H9 (cell line): ENCODE measurements around the gene PLEKHA5. TPM values are rescaled to one million over a fixed set of nuclear protein-coding genes. Genes with fewer than 3 reads are reported as not detected.

Experiments used
- DNase-seq: peaks from one replicate; pipeline ENCODE4 v3.0.0-alpha.2; 2017
- H2AFZ ChIP-seq: one replicate; pipeline ENCODE4 v1.6.1; 2013; ENCODE audit warnings: mild to moderate bottlenecking, low read length, control low read depth, moderate library complexity
- H2AK5ac ChIP-seq: 2 replicates; pipeline ENCODE4 v1.6.1; 2013; ENCODE audit warnings: low read length, control low read depth, mixed read lengths; ENCODE audit not compliant: insufficient read length
- H2BK120ac ChIP-seq: one replicate; pipeline ENCODE4 v1.6.1; 2013; ENCODE audit warnings: low read depth, mild to moderate bottlenecking, low read length, control low read depth, inconsistent platforms; ENCODE audit not compliant: poor library complexity, severe bottlenecking
- H2BK12ac ChIP-seq: 2 replicates; pipeline ENCODE4 v1.6.1; 2013; ENCODE audit warnings: low read length, control low read depth, mixed read lengths, low read depth; ENCODE audit not compliant: insufficient read length
- H2BK15ac ChIP-seq: 2 replicates; pipeline ENCODE4 v1.6.1; 2013; ENCODE audit warnings: low read depth, low read length, control low read depth
- H2BK20ac ChIP-seq: one replicate; pipeline ENCODE4 v1.6.1; 2013; ENCODE audit warnings: low read depth, mild to moderate bottlenecking, low read length, control low read depth, inconsistent platforms; ENCODE audit not compliant: poor library complexity, severe bottlenecking
- H2BK5ac ChIP-seq: 2 replicates; pipeline ENCODE4 v1.6.1; 2013; ENCODE audit warnings: low read length, control low read depth, mixed read lengths; ENCODE audit not compliant: insufficient read length
- H3K14ac ChIP-seq: 2 replicates; pipeline ENCODE4 v1.6.1; 2013; ENCODE audit warnings: low read length, control low read depth; ENCODE audit not compliant: insufficient read depth
- H3K18ac ChIP-seq: 2 replicates; pipeline ENCODE4 v1.6.1; 2013; ENCODE audit warnings: low read depth, mild to moderate bottlenecking, mixed read lengths, low read length, control low read depth; ENCODE audit not compliant: insufficient read length
- H3K23ac ChIP-seq: 2 replicates; pipeline ENCODE4 v1.6.1; 2013; ENCODE audit warnings: low read length, control low read depth, mixed read lengths, low read depth; ENCODE audit not compliant: insufficient read length
- H3K23me2 ChIP-seq: 2 replicates; pipeline ENCODE4 v1.6.1; 2013; ENCODE audit warnings: low read depth, mild to moderate bottlenecking, mixed read lengths, low read length, control low read depth; ENCODE audit not compliant: insufficient read length, poor library complexity, severe bottlenecking
- H3K27ac ChIP-seq: 2 replicates; pipeline ENCODE4 v1.5.1; 2013; ENCODE audit warnings: low read length, control low read depth, mixed read lengths, low read depth; ENCODE audit not compliant: insufficient read length
- H3K27me3 ChIP-seq: 2 replicates; pipeline ENCODE4 v1.6.1; 2013; ENCODE audit warnings: low read length, control low read depth, inconsistent platforms; ENCODE audit not compliant: insufficient read depth
- H3K4ac ChIP-seq: 2 replicates; pipeline ENCODE4 v1.6.1; 2013; ENCODE audit warnings: low read depth, mild to moderate bottlenecking, control low read depth, inconsistent platforms, low read length, moderate library complexity
- H3K4me1 ChIP-seq: 2 replicates; pipeline ENCODE4 v1.6.1; 2013; ENCODE audit warnings: low read length, control low read depth, inconsistent platforms; ENCODE audit not compliant: insufficient read depth
- H3K4me2 ChIP-seq: 2 replicates; pipeline ENCODE4 v1.6.1; 2013; ENCODE audit warnings: low read length, control low read depth, mixed read lengths; ENCODE audit not compliant: insufficient read length, insufficient read depth
- H3K56ac ChIP-seq: 2 replicates; pipeline ENCODE4 v1.6.1; 2013; ENCODE audit warnings: low read depth, mild to moderate bottlenecking, mixed read lengths, low read length, control low read depth; ENCODE audit not compliant: insufficient read length
- H3K79me1 ChIP-seq: 2 replicates; pipeline ENCODE4 v1.6.1; 2013; ENCODE audit warnings: low read depth, mild to moderate bottlenecking, moderate library complexity, low read length, control low read depth, inconsistent platforms; ENCODE audit not compliant: insufficient read depth, poor library complexity, severe bottlenecking
- H3K79me2 ChIP-seq: 2 replicates; pipeline ENCODE4 v1.6.1; 2013; ENCODE audit warnings: low read length, control low read depth, inconsistent platforms; ENCODE audit not compliant: insufficient read depth
- H3K9ac ChIP-seq: 2 replicates; pipeline ENCODE4 v1.6.1; 2013; ENCODE audit warnings: low read length, control low read depth, mixed read lengths; ENCODE audit not compliant: insufficient read length; ENCODE audit errors: extremely low read depth
- H3K9me3 ChIP-seq: one replicate; pipeline ENCODE4 v1.6.1; 2013; ENCODE audit warnings: low read depth, low read length, inconsistent platforms; ENCODE audit not compliant: control insufficient read depth
- H3T11ph ChIP-seq: one replicate; pipeline ENCODE4 v1.6.1; 2013; ENCODE audit warnings: mild to moderate bottlenecking, low read length, control low read depth, inconsistent platforms
- H4K20me1 ChIP-seq: one replicate; pipeline ENCODE4 v1.6.1; 2013; ENCODE audit not compliant: control insufficient read depth, insufficient read length, insufficient read depth
- H4K5ac ChIP-seq: 2 replicates; pipeline ENCODE4 v1.6.1; 2013; ENCODE audit warnings: low read depth, mild to moderate bottlenecking, mixed read lengths, low read length, control low read depth; ENCODE audit not compliant: insufficient read length
- H4K8ac ChIP-seq: replicated peaks from 2 replicates; pipeline ENCODE4 v1.6.1; 2013; ENCODE audit warnings: low read length, control low read depth, mixed read lengths, low read depth; ENCODE audit not compliant: insufficient read length
- H4K91ac ChIP-seq: 2 replicates; pipeline ENCODE4 v1.6.1; 2013; ENCODE audit warnings: low read depth, mild to moderate bottlenecking, moderate library complexity, mixed read lengths, low read length, control low read depth; ENCODE audit not compliant: insufficient read length
- H3K27ac Mint-ChIP-seq, 3 experiments: 2 replicates in 2 of 3; 3 replicates in 1 of 3; pipeline ENCODE4 v1.8.0; 2020 to 2021; ENCODE audit warnings: mixed read lengths in 3 of 3, mild to moderate bottlenecking in 1 of 3, moderate library complexity in 1 of 3
- H3K27me3 Mint-ChIP-seq: 2 replicates; pipeline ENCODE4 v1.8.0; 2021; ENCODE audit warnings: low read depth, mild to moderate bottlenecking, moderate library complexity, mixed read lengths
- H3K36me3 Mint-ChIP-seq, 3 experiments: 2 replicates in 2 of 3; 3 replicates in 1 of 3; pipeline ENCODE4 v1.8.0; 2020 to 2021; ENCODE audit warnings: low read depth in 3 of 3, mixed read lengths in 3 of 3; ENCODE audit not compliant: insufficient read depth in 1 of 3
- H3K4me1 Mint-ChIP-seq, 2 experiments: 2 replicates each; pipeline ENCODE4 v1.8.0; 2020; ENCODE audit warnings: mixed read lengths in 2 of 2
- H3K4me3 Mint-ChIP-seq, 2 experiments: 2 replicates in 1 of 2; 3 replicates in 1 of 2; pipeline ENCODE4 v1.8.0; 2020 to 2021; ENCODE audit warnings: mild to moderate bottlenecking in 2 of 2, mixed read lengths in 2 of 2, moderate library complexity in 1 of 2
- H3K9me3 Mint-ChIP-seq, 2 experiments: 2 replicates in 1 of 2; 3 replicates in 1 of 2; pipeline ENCODE4 v1.8.0; 2020; ENCODE audit warnings: mild to moderate bottlenecking in 2 of 2, mixed read lengths in 2 of 2, moderate library complexity in 1 of 2
- CTCF ChIP-seq: fragments of 200-600 bp; sonication (generic); conservative IDR thresholded peaks from 3 replicates; pipeline ENCODE4 v1.8.0; 2021; ENCODE audit warnings: antibody characterized with exemption, mild to moderate bottlenecking
- WGBS: extraction: QIAGEN DNeasy Blood & Tissue Kit; methylation state at CpG from one replicate; pipeline ENCODE4 v1.1.7; 2013; ENCODE audit warnings: missing lambda C conversion rate, low lambda C conversion rate, mixed read lengths; ENCODE audit not compliant: insufficient read length; ENCODE audit errors: extremely low coverage; 5-methylcytosine and 5-hydroxymethylcytosine counted together
- total RNA-seq: library from RNA; stranded (reverse); gene quantifications from 2 replicates; pipeline ENCODE4 v1.2.1, GENCODE V29; 2021

The PLEKHA5 gene
- total RNA-seq, 1 experiment from 2014 or later, result 86.7 TPM

GRCh38 chr12:19084547-19084946 lies 45.0 kb upstream of the PLEKHA5 start:
- H3K27ac ChIP-seq, result no peak overlapping the region
- no peaks in the 10 kb centered on the region for H3K4me1 ChIP-seq
- WGBS, result no CpG with 5 or more reads among the region's 4 CpGs
- no peak overlapping the region for H3K9ac ChIP-seq
- H3K4ac ChIP-seq, result no peak overlapping the region
- no peak overlapping the region for H4K91ac ChIP-seq
- no peak for TF ChIP-seq CTCF
- no peaks in the 10 kb centered on the region for H4K20me1 ChIP-seq
- Mint-ChIP-seq H3K27me3 (no peaks in the 10 kb centered on the region), H3K9me3 (peaks cover 2 to 5% of the 10 kb centered on the region in 2 experiments; a peak in 2 of 5 replicates), H3K36me3 (peaks cover 0 to 9% (median 1%) of the 10 kb centered on the region in 3 experiments; a peak in 3 of 7 replicates), H3K4me1 (no peaks in the 10 kb centered on the region; a peak in 1 of 4 replicates), H3K4me3 (no peak overlapping the region), H3K27ac (no peak overlapping the region)
- no peak overlapping the region for H2BK5ac ChIP-seq
- H3K56ac ChIP-seq, result no peak overlapping the region
- no peaks in the 10 kb centered on the region for H3K79me1 ChIP-seq
- DNase-seq, result no peak
- no peak overlapping the region for H3K18ac ChIP-seq
- H3K23ac ChIP-seq, result no peak overlapping the region
- no peak overlapping the region for H3K4me2 ChIP-seq
- no peaks in the 10 kb centered on the region for H3K9me3 ChIP-seq
- no peaks in the 10 kb centered on the region for H3K79me2 ChIP-seq
- no peak overlapping the region for H2AFZ ChIP-seq
- H2BK120ac ChIP-seq, result no peak overlapping the region
- no peak overlapping the region for H2AK5ac ChIP-seq
- no peak overlapping the region for H2BK12ac ChIP-seq
- H4K8ac ChIP-seq, result no peak overlapping the region
- H3T11ph ChIP-seq, result no peak overlapping the region
- H3K23me2 ChIP-seq, result no peaks in the 10 kb centered on the region
- H2BK20ac ChIP-seq, result no peak overlapping the region
- H4K5ac ChIP-seq, result no peak overlapping the region
- H3K27me3 ChIP-seq, result no peaks in the 10 kb centered on the region
- no peak overlapping the region for H2BK15ac ChIP-seq
- no peak overlapping the region for H3K14ac ChIP-seq
